ENCODE data around the gene DUOXA2. TPM values are rescaled to one million over a fixed set of nuclear protein-coding genes. Genes with fewer than 3 reads are reported as not detected.

The DUOXA2 gene
- total and polyA plus RNA-seq, 2 of the 4 experiments (the other 2 are of a cell fraction), result not detected

- no peak for ATAC-seq (ENCODE audit: low read depth)
- H4K5ac ChIP-seq (ENCODE audit: low read depth, low read length), result no peak overlapping the region
Measured at GRCh38 chr15:45114751-45115085, 592 bp downstream of the DUOXA2 start.

More at GRCh38 chr15:45114751-45115085, 592 bp downstream of the DUOXA2 start:
- Histone ChIP-seq H2AK9ac (replicated peaks; ENCODE audit: low read depth, low read length, poor library complexity) (no peak overlapping the region), H2AK5ac (ENCODE audit: low read depth, low read length) (no peak overlapping the region), H2BK20ac (ENCODE audit: low read depth, low read length) (no peak overlapping the region), H3K4me3 (ENCODE audit: insufficient read depth, low read depth, low read length) (no peak overlapping the region), H2BK5ac (ENCODE audit: low read depth, low read length, poor library complexity, severe bottlenecking) (no peak overlapping the region), H3K4ac (ENCODE audit: low read depth, low read length) (no peak overlapping the region), H3K4me2 (ENCODE audit: low read depth, low read length) (no peak overlapping the region), H3K27me3 (ENCODE audit: control insufficient read depth, insufficient read depth, low read length) (peaks cover 75% of the 10 kb centered on the region), H4K91ac (ENCODE audit: insufficient read depth, low read depth, low read length) (no peak overlapping the region), H3K18ac (ENCODE audit: low read depth, low read length) (no peak overlapping the region), H3K9me3 (ENCODE audit: control insufficient read depth, insufficient read depth, low read length) (no peaks in the 10 kb centered on the region), H3K27ac (ENCODE audit: insufficient read depth, low read length) (no peak overlapping the region), H4K8ac (ENCODE audit: low read depth in 2 of 2, low read length in 2 of 2) (no peak overlapping the region), H3K56ac (ENCODE audit: extremely low read depth, insufficient read depth, low read length) (no peak overlapping the region), H2BK120ac (ENCODE audit: low read depth, low read length) (no peak overlapping the region), H3K9me1 (ENCODE audit: insufficient read depth, low read length) (no peaks in the 10 kb centered on the region), H4K20me1 (ENCODE audit: insufficient read depth, low read length) (no peaks in the 10 kb centered on the region), H2BK15ac (ENCODE audit: low read depth, low read length) (no peak overlapping the region), H3K36me3 (ENCODE audit: control insufficient read depth, insufficient read depth, low read length) (no peaks in the 10 kb centered on the region), H3K23ac (ENCODE audit: low read depth, low read length) (no peak overlapping the region), H3K9ac (ENCODE audit: low read depth, low read length) (no peak overlapping the region), H3K4me1 (ENCODE audit: control insufficient read depth, insufficient read depth, low read length) (no peaks in the 10 kb centered on the region; the same call in 1 of the 2 replicates), H2AFZ (replicated peaks; ENCODE audit: low read length, poor library complexity) (peak overlapping the region; percentile 67), H3K14ac (replicated peaks; ENCODE audit: low read depth, low read length) (no peak overlapping the region), H3K79me1 (ENCODE audit: low read depth in 1 of 2, low read length in 2 of 2) (no peaks in the 10 kb centered on the region)
- BruUV-seq (replicated peaks), result no TSS peak
- 0% methylated on average over 2 of the region's 2 CpGs; no CpG with 5 or more reads in 1 of the 2 experiments for WGBS, 2 experiments (ENCODE audit: extremely low coverage in 2 of 2, insufficient read length in 1 of 2)
- CTCF ChIA-PET, result no interaction called here
- TF ChIP-seq CHD1 (IDR thresholded peaks at IDR 0.05; ENCODE audit: low read depth, low read length) (no peak), CEBPB (IDR thresholded peaks at IDR 0.05; ENCODE audit: low read depth, low read length) (no peak), POLR2A (IDR thresholded peaks at IDR 0.05; ENCODE audit: low read depth, low read length) (no peak), SMC3 (IDR thresholded peaks at IDR 0.05; ENCODE audit: low read depth, low read length) (no peak), MAFK (IDR thresholded peaks at IDR 0.05; ENCODE audit: low read depth, low read length) (no peak), MXI1 (IDR thresholded peaks at IDR 0.05; ENCODE audit: borderline replicate concordance, low read depth, low read length) (no peak), RCOR1 (IDR thresholded peaks at IDR 0.05; ENCODE audit: insufficient replicate concordance, low read length) (no peak), USF2 (IDR thresholded peaks at IDR 0.05; ENCODE audit: low read depth, low read length) (no peak), CTCF (conservative IDR thresholded peaks at IDR 0.05; ENCODE audit: low read depth, low read length) (no peak), NFE2L2 (IDR thresholded peaks at IDR 0.05; ENCODE audit: low read depth, low read length) (no peak), RFX5 (IDR thresholded peaks at IDR 0.05; ENCODE audit: low read depth, low read length) (no peak), RAD21 (IDR thresholded peaks at IDR 0.05; ENCODE audit: low read length) (no peak), FOS (IDR thresholded peaks at IDR 0.05; ENCODE audit: low read depth, low read length) (no peak), MAZ (IDR thresholded peaks at IDR 0.05; ENCODE audit: borderline replicate concordance, low read depth, low read length) (no peak), ELK1 (IDR thresholded peaks at IDR 0.05; ENCODE audit: borderline replicate concordance, low read depth, low read length) (no peak)
- in situ Hi-C loops (cut with MboI; ENCODE audit: low sequenced_read_pairs) (no loop called here), dilution Hi-C loops (cut with HindIII; ENCODE audit: low sequenced_read_pairs, unreplicated experiment) (no loop called here), intact Hi-C loops (cut with micrococcal nuclease) (loop anchor here (5.0 kb wide), 1 partner anchor 262 kb away; no protein-coding TSS in a partner anchor)
- POLR2A ChIA-PET (ENCODE audit: unreplicated experiment), result no interaction called here
- no peak for DNase-seq
